A673 (cell line): ENCODE results near the gene SLC20A1.

ENCODE experiments used
- EZH2 ChIP-seq: fragments of 200-600 bp; sonication (generic); IDR thresholded peaks from 2 replicates; pipeline ENCODE4 v1.6.1; 2017; ENCODE audit warnings: borderline replicate concordance, low read depth, mild to moderate bottlenecking, mixed read lengths, antibody characterized with exemption, low read length; ENCODE audit not compliant: poor library complexity, severe bottlenecking
- TF ChIP-seq, protein P1 (sequence below): fragments of 300-800, 200-600 bp; sonication (generic); conservative IDR thresholded peaks from 2 replicates; pipeline ENCODE4 v1.5.1; 2017; ENCODE audit warnings: low read depth, mild to moderate bottlenecking, antibody characterized with exemption, low read length, moderate library complexity, mixed read lengths

DNA sequence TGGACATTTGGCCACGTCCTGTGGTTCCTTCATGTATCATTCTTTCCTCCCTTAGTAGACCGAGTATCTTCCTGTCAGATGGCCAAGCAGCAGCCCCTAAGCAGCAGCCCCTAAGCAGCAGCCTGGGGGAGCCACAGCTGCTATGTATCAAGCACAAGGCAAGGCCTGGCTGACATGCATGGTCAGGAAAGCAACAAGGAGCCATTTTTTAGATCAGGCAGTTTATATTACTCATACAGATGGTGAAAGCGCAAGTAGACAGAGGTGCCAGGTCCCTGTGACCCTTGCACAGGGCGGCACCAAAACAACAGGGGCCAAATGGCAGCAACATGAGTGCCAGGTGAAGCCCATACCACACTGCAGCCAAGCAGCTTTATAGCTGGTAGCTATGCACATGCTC lies 39.2 kb upstream of the SLC20A1 start:
- TF ChIP-seq, protein P1, sequence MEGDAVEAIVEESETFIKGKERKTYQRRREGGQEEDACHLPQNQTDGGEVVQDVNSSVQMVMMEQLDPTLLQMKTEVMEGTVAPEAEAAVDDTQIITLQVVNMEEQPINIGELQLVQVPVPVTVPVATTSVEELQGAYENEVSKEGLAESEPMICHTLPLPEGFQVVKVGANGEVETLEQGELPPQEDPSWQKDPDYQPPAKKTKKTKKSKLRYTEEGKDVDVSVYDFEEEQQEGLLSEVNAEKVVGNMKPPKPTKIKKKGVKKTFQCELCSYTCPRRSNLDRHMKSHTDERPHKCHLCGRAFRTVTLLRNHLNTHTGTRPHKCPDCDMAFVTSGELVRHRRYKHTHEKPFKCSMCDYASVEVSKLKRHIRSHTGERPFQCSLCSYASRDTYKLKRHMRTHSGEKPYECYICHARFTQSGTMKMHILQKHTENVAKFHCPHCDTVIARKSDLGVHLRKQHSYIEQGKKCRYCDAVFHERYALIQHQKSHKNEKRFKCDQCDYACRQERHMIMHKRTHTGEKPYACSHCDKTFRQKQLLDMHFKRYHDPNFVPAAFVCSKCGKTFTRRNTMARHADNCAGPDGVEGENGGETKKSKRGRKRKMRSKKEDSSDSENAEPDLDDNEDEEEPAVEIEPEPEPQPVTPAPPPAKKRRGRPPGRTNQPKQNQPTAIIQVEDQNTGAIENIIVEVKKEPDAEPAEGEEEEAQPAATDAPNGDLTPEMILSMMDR: no peak
- no peak for TF ChIP-seq EZH2
